PC-9 (cell line): ENCODE data around the gene SHANK2. TPM values are rescaled to one million over a fixed set of nuclear protein-coding genes. Genes with fewer than 3 reads are reported as not detected.

Source experiments
- BruUV-seq: library from RNA; stranded (reverse); fragments of 400-500 nt; replicated peaks from 2 replicates; lab custom pipeline; 2021; lab: Mats Ljungman, UMichigan
- CTCF ChIA-PET: fragments of 300-600 bp; sonication (Branson Sonifier 250); formaldehyde crosslinking; loops from one replicate; lab custom pipeline; 2022; ENCODE audit warnings: antibody characterized with exemption; lab: Charles Lee
- POLR2A ChIA-PET: fragments of 300-600 bp; sonication (Branson Sonifier 250); formaldehyde crosslinking; loops from one replicate; lab custom pipeline; 2022; ENCODE audit warnings: antibody characterized with exemption; ENCODE audit not compliant: unreplicated experiment; lab: Charles Lee
- DNase-seq, 2 experiments: peaks; one replicate each; pipeline versions ENCODE4 v3.0.0 to v3.0.0-alpha.2; 2015 to 2022; ENCODE audit warnings: mixed read lengths in 1 of 2
- H2AFZ ChIP-seq: fragments of 200-600 bp; sonication (generic); 2 replicates; pipeline ENCODE4 v1.8.1; 2017; ENCODE audit warnings: antibody characterized with exemption
- H3F3A ChIP-seq: fragments of 200-600 bp; sonication (generic); 2 replicates; pipeline ENCODE4 v1.8.1; 2017; ENCODE audit warnings: antibody characterized with exemption, mild to moderate bottlenecking, low read depth; ENCODE audit not compliant: insufficient read depth
- H3K27ac ChIP-seq: fragments of 200-600 bp; sonication (generic); 2 replicates; pipeline ENCODE4 v1.6.1; 2016; ENCODE audit warnings: mixed run types
- H3K27me3 ChIP-seq: fragments of 200-600 bp; sonication (generic); 2 replicates; pipeline ENCODE4 v1.6.1; 2016; ENCODE audit warnings: low read depth, mixed run types; ENCODE audit not compliant: insufficient read depth
- H3K36me3 ChIP-seq: fragments of 200-600 bp; sonication (generic); 2 replicates; pipeline ENCODE4 v1.6.1; 2016; ENCODE audit warnings: low read depth, mixed run types
- H3K4me1 ChIP-seq: fragments of 200-600 bp; sonication (generic); replicated peaks from 2 replicates; pipeline ENCODE4 v1.6.1; 2016; ENCODE audit warnings: mixed run types; ENCODE audit not compliant: insufficient read depth
- H3K4me2 ChIP-seq: fragments of 200-600 bp; sonication (generic); 2 replicates; pipeline ENCODE4 v1.6.1; 2017; ENCODE audit warnings: mixed run types
- H3K4me3 ChIP-seq: fragments of 200-600 bp; sonication (generic); 2 replicates; pipeline ENCODE4 v1.6.1; 2016; ENCODE audit warnings: mixed run types
- H3K79me2 ChIP-seq: fragments of 200-600 bp; sonication (generic); 2 replicates; pipeline ENCODE4 v1.6.1; 2017; ENCODE audit warnings: low read depth, mixed run types
- H3K9me2 ChIP-seq: fragments of 200-600 bp; sonication (generic); 2 replicates; pipeline ENCODE4 v1.8.1; 2017; ENCODE audit warnings: mild to moderate bottlenecking; ENCODE audit not compliant: insufficient read depth
- H3K9me3 ChIP-seq: fragments of 200-600 bp; sonication (generic); 2 replicates; pipeline ENCODE4 v1.8.1; 2016; ENCODE audit warnings: low read depth; ENCODE audit not compliant: insufficient read depth
- H4K20me1 ChIP-seq: fragments of 200-600 bp; sonication (generic); 2 replicates; pipeline ENCODE4 v1.8.1; 2017; ENCODE audit not compliant: insufficient read depth
- EZH2 ChIP-seq: fragments of 200-600 bp; sonication (generic); IDR thresholded peaks from 2 replicates; pipeline ENCODE4 v1.8.0; 2017; ENCODE audit warnings: antibody characterized with exemption, low read depth
- intact Hi-C: fragments of 100-400 bp; cut with micrococcal nuclease; formaldehyde crosslinking; loops from one replicate; pipeline ENCODE4 v1.10.0; 2022; ENCODE audit not compliant: unreplicated experiment
- total RNA-seq: library from RNA; stranded (reverse); gene quantifications from 2 replicates; pipeline ENCODE4 v1.2.3, GENCODE V29; 2021
- TF ChIP-seq, protein P1 (sequence below): fragments of 200-600 bp; sonication (generic); conservative IDR thresholded peaks from 2 replicates; pipeline ENCODE4 v1.6.1; 2017; ENCODE audit warnings: mixed run types, antibody characterized with exemption, mild to moderate bottlenecking, moderate library complexity

SHANK2 gene
- total RNA-seq, 1 experiment from 2014 or later: 50.5 TPM

DNA sequence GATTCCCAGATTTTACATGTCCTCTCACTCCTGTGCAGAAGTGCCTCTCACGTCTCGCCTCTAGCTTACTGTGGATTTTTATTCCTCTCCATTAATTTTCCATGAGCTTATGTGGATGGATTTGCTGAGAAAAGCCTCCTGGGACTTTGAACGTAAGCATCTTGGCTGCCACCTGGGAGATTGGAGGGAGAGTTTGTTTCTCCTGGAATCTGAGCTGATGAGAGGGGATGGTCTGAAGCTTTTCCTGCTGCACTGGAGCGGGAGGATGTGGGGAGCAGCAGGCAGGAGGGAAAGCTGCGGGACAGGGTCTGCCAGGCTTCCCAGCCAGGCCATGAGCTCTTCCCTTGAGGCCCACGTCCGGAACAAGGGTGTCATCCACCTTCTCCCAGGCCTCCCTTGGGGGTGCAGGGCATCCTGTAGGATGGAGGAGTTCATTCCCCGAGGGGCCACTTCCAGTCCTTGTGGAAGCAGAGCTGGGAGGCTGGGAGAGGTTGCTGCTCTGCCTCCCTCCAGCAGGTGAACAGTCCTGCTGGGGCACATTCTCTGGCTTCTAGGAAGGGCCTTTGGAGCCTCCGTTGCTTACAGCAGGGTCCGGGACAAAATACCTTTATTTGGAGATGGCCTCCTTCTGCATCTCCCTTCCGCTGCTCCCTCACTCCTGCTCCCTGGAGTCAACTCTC, 3.6 kb upstream of the SHANK2 start:
- no TSS peak for BruUV-seq
- Histone ChIP-seq H3K36me3 (no peaks in the 10 kb centered on the region), H2AFZ (no peak overlapping the region), H3K27ac (no peak overlapping the region), H3K4me3 (no peak overlapping the region), H3K27me3 (no peaks in the 10 kb centered on the region), H3K4me2 (no peak overlapping the region), H4K20me1 (0 out of 2 replicates have a peak, but pooled peaks cover under 1% of the 10 kb centered on the region), H3K4me1 (peaks cover 22% of the 10 kb centered on the region), H3K9me3 (no peaks in the 10 kb centered on the region), H3F3A (peaks cover 20% of the 10 kb centered on the region), H3K9me2 (no peaks in the 10 kb centered on the region), H3K79me2 (peaks cover 3% of the 10 kb centered on the region)
- TF ChIP-seq, protein P1, sequence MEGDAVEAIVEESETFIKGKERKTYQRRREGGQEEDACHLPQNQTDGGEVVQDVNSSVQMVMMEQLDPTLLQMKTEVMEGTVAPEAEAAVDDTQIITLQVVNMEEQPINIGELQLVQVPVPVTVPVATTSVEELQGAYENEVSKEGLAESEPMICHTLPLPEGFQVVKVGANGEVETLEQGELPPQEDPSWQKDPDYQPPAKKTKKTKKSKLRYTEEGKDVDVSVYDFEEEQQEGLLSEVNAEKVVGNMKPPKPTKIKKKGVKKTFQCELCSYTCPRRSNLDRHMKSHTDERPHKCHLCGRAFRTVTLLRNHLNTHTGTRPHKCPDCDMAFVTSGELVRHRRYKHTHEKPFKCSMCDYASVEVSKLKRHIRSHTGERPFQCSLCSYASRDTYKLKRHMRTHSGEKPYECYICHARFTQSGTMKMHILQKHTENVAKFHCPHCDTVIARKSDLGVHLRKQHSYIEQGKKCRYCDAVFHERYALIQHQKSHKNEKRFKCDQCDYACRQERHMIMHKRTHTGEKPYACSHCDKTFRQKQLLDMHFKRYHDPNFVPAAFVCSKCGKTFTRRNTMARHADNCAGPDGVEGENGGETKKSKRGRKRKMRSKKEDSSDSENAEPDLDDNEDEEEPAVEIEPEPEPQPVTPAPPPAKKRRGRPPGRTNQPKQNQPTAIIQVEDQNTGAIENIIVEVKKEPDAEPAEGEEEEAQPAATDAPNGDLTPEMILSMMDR: no peak
- TF ChIP-seq EZH2: no peak
- no peak for DNase-seq
- POLR2A ChIA-PET: no interaction called here
- intact Hi-C loops: loop anchor here (10.0 kb wide), 1 partner anchor 169 kb away; no protein-coding TSS in a partner anchor
- CTCF ChIA-PET: interaction anchor here (0.6 kb wide), 2 partner anchors 73 to 88 kb away, joined by 3 to 5 read pairs; no protein-coding TSS in a partner anchor

DNA sequence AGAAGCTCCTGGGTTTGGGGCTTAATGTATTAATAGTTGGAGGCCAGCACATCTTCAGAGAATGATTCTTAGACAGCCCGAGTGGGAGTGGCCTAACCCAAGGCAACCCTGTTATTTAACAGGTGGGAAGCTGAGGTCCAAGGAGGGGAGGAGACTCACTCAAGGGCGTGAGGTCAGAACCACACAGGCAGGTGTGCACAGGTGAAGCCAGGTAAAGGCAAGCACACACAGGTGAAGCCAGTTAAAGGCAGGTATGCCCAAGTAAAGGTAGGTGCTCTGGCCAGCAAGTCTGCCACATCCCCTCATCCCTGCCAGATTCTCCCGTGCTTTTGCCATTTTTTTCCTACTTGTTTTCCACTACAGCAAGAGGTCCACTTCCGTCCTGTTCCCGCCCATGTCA, 2.9 kb upstream of the SHANK2 start:
- Histone ChIP-seq H3K79me2 (peaks cover 9% of the 10 kb centered on the region), H3K4me1 (peaks cover 29% of the 10 kb centered on the region), H3K4me3 (no peak overlapping the region), H3F3A (peaks cover 20% of the 10 kb centered on the region), H3K9me2 (no peaks in the 10 kb centered on the region), H3K27me3 (no peaks in the 10 kb centered on the region), H3K9me3 (no peaks in the 10 kb centered on the region), H4K20me1 (peaks cover 6% of the 10 kb centered on the region; the same call in 1 of the 2 replicates), H3K27ac (no peak overlapping the region), H2AFZ (no peak overlapping the region), H3K4me2 (no peak overlapping the region), H3K36me3 (no peaks in the 10 kb centered on the region)
- DNase-seq: no peak
- TF ChIP-seq, protein P1: no peak
- no peak for TF ChIP-seq EZH2
- POLR2A ChIA-PET: no interaction called here
- CTCF ChIA-PET: interaction anchor here (0.6 kb wide), 1 partner anchor 74 kb away, joined by 5 read pairs; no protein-coding TSS in a partner anchor
- intact Hi-C loops: loop anchor here (10.0 kb wide), 1 partner anchor 169 kb away; no protein-coding TSS in a partner anchor
- BruUV-seq: no TSS peak

DNA sequence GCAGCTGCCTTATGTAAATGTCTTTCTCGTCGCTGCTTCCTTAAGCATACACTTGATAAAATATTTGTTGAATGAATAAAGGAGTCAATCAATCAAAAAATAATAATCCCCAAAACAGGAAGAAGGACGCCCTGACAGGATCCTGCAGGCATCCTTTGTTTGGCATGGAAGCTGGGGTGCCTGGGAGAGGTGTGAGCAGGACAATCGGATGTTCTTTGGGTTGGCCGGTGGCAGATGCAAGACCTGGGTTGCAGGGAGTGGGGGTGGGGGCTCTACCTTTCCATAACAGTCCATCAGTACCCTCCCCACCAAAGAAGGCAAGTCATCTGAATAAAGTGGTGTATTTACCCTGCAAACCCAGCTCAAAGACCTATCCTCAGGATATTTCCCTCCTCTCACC, 1.4 kb upstream of the SHANK2 start:
- Histone ChIP-seq H3K4me3 (peak overlapping the region; percentile 97; the same call in 1 of the 2 replicates), H4K20me1 (peaks cover 13% of the 10 kb centered on the region), H3K79me2 (peaks cover 25% of the 10 kb centered on the region), H3K9me3 (no peaks in the 10 kb centered on the region), H3K4me1 (peaks cover 40% of the 10 kb centered on the region), H2AFZ (no peak overlapping the region; the same call in 1 of the 2 replicates), H3K36me3 (no peaks in the 10 kb centered on the region), H3K27ac (peak overlapping the region; percentile 87), H3K4me2 (peak overlapping the region; percentile 83), H3K27me3 (no peaks in the 10 kb centered on the region), H3K9me2 (no peaks in the 10 kb centered on the region), H3F3A (peaks cover 26% of the 10 kb centered on the region)
- ChIA-PET POLR2A (interaction anchor here (1.1 kb wide), 1 partner anchor 12 kb away, joined by 6 read pairs; no protein-coding TSS in a partner anchor), CTCF (interaction anchor here (0.8 to 1.1 kb wide), 2 partner anchors 45 to 75 kb away, joined by 4 to 8 read pairs; no protein-coding TSS in a partner anchor)
- DNase-seq: no peak
- TF ChIP-seq, protein P1: no peak
- TF ChIP-seq EZH2: no peak
- intact Hi-C loops: loop anchor here (1.0 to 10.0 kb wide), 3 partner anchors 31 to 171 kb away; no protein-coding TSS in a partner anchor
- BruUV-seq: no TSS peak
